Heart left ventricle (tissue), 13 donors: Measurements from ENCODE around the gene AUH.

Experiments
- POLR2A ChIP-seq, 2 donors: fragments of 450-650 bp; IDR thresholded peaks; one replicate each; pipeline ENCODE4 v1.6.1; 2017; ENCODE audit warnings: antibody characterized with exemption in 2 of 2, mild to moderate bottlenecking in 2 of 2, moderate library complexity in 2 of 2
- TF ChIP-seq, protein P1 (sequence below), 12 donors: fragments of 200-600 bp; sonication (generic) in 4 of 12; IDR thresholded peaks; one replicate each; pipeline versions ENCODE4 v1.5.0 to v1.8.0; 2018 to 2022; ENCODE audit warnings: antibody characterized with exemption in 12 of 12, mild to moderate bottlenecking in 5 of 12
- donor health status: ischemic (EF 13 %, LVEDD 7.1; RV severe dilation, severe dysfunction).
- donor health status: DM: no; HTN: yes; CAD: no.
- donor health status: DM: no; HTN: no; CAD: no.
- donor health status: ischemic (EF 25% LVEDD 6.9; RV normal size, moderate dysfunction).
- donor health status: ischemic (EF 25% LVEDD 5.7; RV mildly dilated, moderate dysfunction).
- donor health status: ischemic (EF 35%, LVEDD 5.7; RV mildly dilated, moderate dysfunction).
- donor health status: nonischemic (EF 11% LVEDD 7.7; RV severe dilation, severe dysfunction).
- donor health status: DM: yes; HTN: yes; CAD: no.
- donor health status: PGD.
- donor health status: ischemic (EF 29% LVEDD 5.4; RV normal size, mild dysfunction).
- donor health status: nonischemic (EF 23%, LVEDD 6.1; RV moderate dilation, normal function).

DNA sequence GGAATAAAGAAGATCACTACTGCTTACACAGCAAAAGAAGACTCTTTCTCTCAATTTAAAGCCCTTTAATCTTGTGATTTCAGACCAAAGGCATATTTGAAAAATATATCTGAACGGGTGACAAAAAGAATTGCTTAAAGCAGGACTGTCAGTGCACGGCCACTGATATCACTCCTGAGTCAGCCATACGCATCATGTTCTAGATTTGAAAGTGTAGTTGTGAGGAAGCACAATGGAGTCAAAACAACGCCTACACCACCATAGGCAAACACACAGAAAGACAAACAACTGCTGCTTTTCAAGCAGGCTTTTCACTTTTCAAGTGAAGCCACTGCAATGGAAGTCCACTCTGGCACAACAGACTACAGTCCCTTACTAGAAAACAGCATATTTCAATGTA, 141.7 kb downstream of the AUH start:
- TF ChIP-seq, protein P1, sequence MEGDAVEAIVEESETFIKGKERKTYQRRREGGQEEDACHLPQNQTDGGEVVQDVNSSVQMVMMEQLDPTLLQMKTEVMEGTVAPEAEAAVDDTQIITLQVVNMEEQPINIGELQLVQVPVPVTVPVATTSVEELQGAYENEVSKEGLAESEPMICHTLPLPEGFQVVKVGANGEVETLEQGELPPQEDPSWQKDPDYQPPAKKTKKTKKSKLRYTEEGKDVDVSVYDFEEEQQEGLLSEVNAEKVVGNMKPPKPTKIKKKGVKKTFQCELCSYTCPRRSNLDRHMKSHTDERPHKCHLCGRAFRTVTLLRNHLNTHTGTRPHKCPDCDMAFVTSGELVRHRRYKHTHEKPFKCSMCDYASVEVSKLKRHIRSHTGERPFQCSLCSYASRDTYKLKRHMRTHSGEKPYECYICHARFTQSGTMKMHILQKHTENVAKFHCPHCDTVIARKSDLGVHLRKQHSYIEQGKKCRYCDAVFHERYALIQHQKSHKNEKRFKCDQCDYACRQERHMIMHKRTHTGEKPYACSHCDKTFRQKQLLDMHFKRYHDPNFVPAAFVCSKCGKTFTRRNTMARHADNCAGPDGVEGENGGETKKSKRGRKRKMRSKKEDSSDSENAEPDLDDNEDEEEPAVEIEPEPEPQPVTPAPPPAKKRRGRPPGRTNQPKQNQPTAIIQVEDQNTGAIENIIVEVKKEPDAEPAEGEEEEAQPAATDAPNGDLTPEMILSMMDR (IDR thresholded peaks at IDR 0.05), result no peak
- TF ChIP-seq POLR2A (IDR thresholded peaks at IDR 0.05), result no peak
